IMR-90 (cell line): Measurements from ENCODE around the gene KRTAP5-4. TPM values are rescaled to one million over a fixed set of nuclear protein-coding genes. Genes with fewer than 3 reads are reported as not detected.

Source experiments
- ATAC-seq: fragments of 200-7000 bp; cut with Tn5 transposase; 2 replicates; pipeline ENCODE4 v1.9.1; 2020; ENCODE audit warnings: low read depth, mild to moderate bottlenecking, moderate library complexity
- BruUV-seq: library from RNA; stranded (reverse); fragments of 400-500 nt; replicated peaks from 2 replicates; lab custom pipeline; 2021; lab: Mats Ljungman, UMichigan
- CTCF ChIA-PET: fragments of 300-600 bp; formaldehyde crosslinking; extraction: SDS; loops from one replicate; lab custom pipeline; 2021; ENCODE audit warnings: antibody characterized with exemption; lab: Yijun Ruan, JAX
- POLR2A ChIA-PET: fragments of 300-600 bp; sonication (Branson Sonifier 250); formaldehyde crosslinking; loops from one replicate; lab custom pipeline; 2022; ENCODE audit warnings: antibody characterized with exemption; ENCODE audit not compliant: unreplicated experiment; lab: Charles Lee
- DNase-seq: peaks from one replicate; pipeline ENCODE4 v3.0.0; 2013
- H2AFZ ChIP-seq: replicated peaks from 2 replicates; pipeline ENCODE3; 2013; ENCODE audit warnings: low read length, mild to moderate bottlenecking; ENCODE audit not compliant: poor library complexity
- H2AK5ac ChIP-seq: 2 replicates; pipeline ENCODE4 v1.6.1; 2013; ENCODE audit warnings: low read depth, low read length, inconsistent platforms
- H2AK9ac ChIP-seq: replicated peaks from 2 replicates; pipeline ENCODE3; 2013; ENCODE audit warnings: mild to moderate bottlenecking, low read depth, low read length, moderate library complexity; ENCODE audit not compliant: poor library complexity
- H2BK120ac ChIP-seq: 2 replicates; pipeline ENCODE4 v1.6.1; 2013; ENCODE audit warnings: low read depth, low read length, inconsistent platforms
- H2BK15ac ChIP-seq: 3 replicates; pipeline ENCODE4 v1.6.1; 2013; ENCODE audit warnings: low read depth, low read length, inconsistent platforms
- H2BK20ac ChIP-seq: 2 replicates; pipeline ENCODE4 v1.6.1; 2013; ENCODE audit warnings: low read depth, mild to moderate bottlenecking, inconsistent platforms, low read length, moderate library complexity
- H2BK5ac ChIP-seq: 2 replicates; pipeline ENCODE4 v1.6.1; 2013; ENCODE audit warnings: mild to moderate bottlenecking, low read depth, low read length, inconsistent platforms; ENCODE audit not compliant: poor library complexity, severe bottlenecking
- H3K14ac ChIP-seq: replicated peaks from 2 replicates; pipeline ENCODE4 v1.6.1; 2013; ENCODE audit warnings: low read depth, low read length, inconsistent platforms
- H3K18ac ChIP-seq: 2 replicates; pipeline ENCODE4 v1.6.1; 2013; ENCODE audit warnings: low read depth, low read length, control low read depth
- H3K23ac ChIP-seq: 2 replicates; pipeline ENCODE4 v1.6.1; 2013; ENCODE audit warnings: low read depth, low read length, inconsistent platforms
- H3K27ac ChIP-seq: 2 replicates; pipeline ENCODE4 v1.5.1; 2013; ENCODE audit warnings: mild to moderate bottlenecking, control low read depth, low read length; ENCODE audit not compliant: insufficient read depth
- H3K27me3 ChIP-seq: 2 replicates; pipeline ENCODE4 v1.6.1; 2013; ENCODE audit warnings: low read length; ENCODE audit not compliant: control insufficient read depth, insufficient read depth
- H3K36me3 ChIP-seq: 2 replicates; pipeline ENCODE4 v1.6.1; 2013; ENCODE audit warnings: low read length, mixed read lengths; ENCODE audit not compliant: control insufficient read depth, insufficient read depth
- H3K4ac ChIP-seq: 2 replicates; pipeline ENCODE4 v1.6.1; 2013; ENCODE audit warnings: low read depth, low read length, inconsistent platforms
- H3K4me1 ChIP-seq: 2 replicates; pipeline ENCODE4 v1.6.1; 2013; ENCODE audit warnings: low read length, mixed read lengths; ENCODE audit not compliant: control insufficient read depth, insufficient read depth
- H3K4me2 ChIP-seq: 2 replicates; pipeline ENCODE4 v1.6.1; 2013; ENCODE audit warnings: low read depth, mild to moderate bottlenecking, control low read depth, low read length, moderate library complexity
- H3K4me3 ChIP-seq: 2 replicates; pipeline ENCODE4 v1.5.1; 2013; ENCODE audit warnings: low read depth, mild to moderate bottlenecking, control low read depth, low read length, moderate library complexity; ENCODE audit not compliant: insufficient read depth
- H3K56ac ChIP-seq: 2 replicates; pipeline ENCODE4 v1.6.1; 2013; ENCODE audit warnings: low read length, inconsistent platforms; ENCODE audit not compliant: insufficient read depth; ENCODE audit errors: extremely low read depth
- H3K79me1 ChIP-seq, 2 experiments: 2 replicates each; pipeline ENCODE4 v1.6.1; 2013; ENCODE audit warnings: low read length in 2 of 2, inconsistent platforms in 1 of 2, low read depth in 1 of 2
- H3K9ac ChIP-seq: 2 replicates; pipeline ENCODE4 v1.6.1; 2013; ENCODE audit warnings: low read depth, low read length, control low read depth
- H3K9me1 ChIP-seq: 2 replicates; pipeline ENCODE4 v1.6.1; 2013; ENCODE audit warnings: low read length, inconsistent platforms; ENCODE audit not compliant: insufficient read depth
- H3K9me3 ChIP-seq: 2 replicates; pipeline ENCODE4 v1.6.1; 2013; ENCODE audit warnings: low read length; ENCODE audit not compliant: control insufficient read depth, insufficient read depth
- H4K20me1 ChIP-seq: 2 replicates; pipeline ENCODE4 v1.6.1; 2013; ENCODE audit warnings: low read length, inconsistent platforms; ENCODE audit not compliant: insufficient read depth
- H4K5ac ChIP-seq: 2 replicates; pipeline ENCODE4 v1.6.1; 2013; ENCODE audit warnings: mild to moderate bottlenecking, low read depth, low read length, control low read depth
- H4K8ac ChIP-seq, 2 experiments: 2 replicates each; pipeline ENCODE4 v1.6.1; 2013; ENCODE audit warnings: low read depth in 2 of 2, low read length in 2 of 2, control low read depth in 1 of 2, inconsistent platforms in 1 of 2
- H4K91ac ChIP-seq: 2 replicates; pipeline ENCODE4 v1.6.1; 2013; ENCODE audit warnings: low read depth, low read length, inconsistent platforms; ENCODE audit not compliant: insufficient read depth
- BHLHE40 ChIP-seq: fragments of 150-350 bp; IDR thresholded peaks from 2 replicates; pipeline ENCODE4 v1.6.1; 2016; ENCODE audit warnings: mild to moderate bottlenecking, low read depth, low read length
- CEBPB ChIP-seq: IDR thresholded peaks from 2 replicates; pipeline ENCODE4 v1.6.1; 2012; ENCODE audit warnings: low read depth, low read length, improper control_type of control experiment
- MAFK ChIP-seq: IDR thresholded peaks from 2 replicates; pipeline ENCODE4 v1.6.1; 2012; ENCODE audit warnings: low read depth, low read length, improper control_type of control experiment
- MAZ ChIP-seq: IDR thresholded peaks from 2 replicates; pipeline ENCODE4 v1.6.1; 2012; ENCODE audit warnings: low read depth, mild to moderate bottlenecking, low read length, improper control_type of control experiment, moderate library complexity, borderline replicate concordance
- MXI1 ChIP-seq: IDR thresholded peaks from 2 replicates; pipeline ENCODE4 v1.6.1; 2012; ENCODE audit warnings: low read depth, mild to moderate bottlenecking, low read length, moderate library complexity, borderline replicate concordance
- WGBS, 2 experiments: methylation state at CpG; one replicate each; pipeline versions ENCODE4 v1.1.5 to v1.1.7; 2013; ENCODE audit warnings: missing lambda C conversion rate in 2 of 2; ENCODE audit not compliant: insufficient read length in 1 of 2; ENCODE audit errors: extremely low coverage in 2 of 2; 5-methylcytosine and 5-hydroxymethylcytosine counted together
- dilution Hi-C: fragments of 300-500 bp; cut with HindIII; formaldehyde crosslinking; loops from one replicate; pipeline ENCODE4 v1.14.3; 2018; ENCODE audit warnings: low sequenced_read_pairs; ENCODE audit not compliant: unreplicated experiment
- in situ Hi-C: fragments of 300-500 bp; cut with MboI; formaldehyde crosslinking; loops from 3 replicates; pipeline ENCODE4 v1.14.3; 2019; ENCODE audit warnings: low sequenced_read_pairs, inconsistent platforms, mixed read lengths
- intact Hi-C: fragments of 100-400 bp; cut with micrococcal nuclease; formaldehyde crosslinking; loops from 2 replicates; pipeline ENCODE4 v1.10.0; 2022
- polyA plus RNA-seq, 3 experiments: library from polyadenylated mRNA; depleted of rRNA; stranded (reverse); fragments of >200 nt; gene quantifications; 2 replicates each; pipeline ENCODE4 v1.2.3, GENCODE V29; 2012; ENCODE audit warnings: low replicate concordance in 1 of 3
- total RNA-seq: library from RNA; depleted of rRNA; stranded (reverse); fragments of >200 nt; gene quantifications from 2 replicates; pipeline ENCODE4 v1.2.3, GENCODE V29; 2012
- TF ChIP-seq, protein P1 (sequence below): conservative IDR thresholded peaks from 2 replicates; pipeline ENCODE4 v1.5.1; 2012; ENCODE audit warnings: mild to moderate bottlenecking, low read depth, low read length, improper control_type of control experiment

The KRTAP5-4 gene
- total and polyA plus RNA-seq, 2 of the 4 experiments (the other 2 are of a cell fraction): not detected

DNA sequence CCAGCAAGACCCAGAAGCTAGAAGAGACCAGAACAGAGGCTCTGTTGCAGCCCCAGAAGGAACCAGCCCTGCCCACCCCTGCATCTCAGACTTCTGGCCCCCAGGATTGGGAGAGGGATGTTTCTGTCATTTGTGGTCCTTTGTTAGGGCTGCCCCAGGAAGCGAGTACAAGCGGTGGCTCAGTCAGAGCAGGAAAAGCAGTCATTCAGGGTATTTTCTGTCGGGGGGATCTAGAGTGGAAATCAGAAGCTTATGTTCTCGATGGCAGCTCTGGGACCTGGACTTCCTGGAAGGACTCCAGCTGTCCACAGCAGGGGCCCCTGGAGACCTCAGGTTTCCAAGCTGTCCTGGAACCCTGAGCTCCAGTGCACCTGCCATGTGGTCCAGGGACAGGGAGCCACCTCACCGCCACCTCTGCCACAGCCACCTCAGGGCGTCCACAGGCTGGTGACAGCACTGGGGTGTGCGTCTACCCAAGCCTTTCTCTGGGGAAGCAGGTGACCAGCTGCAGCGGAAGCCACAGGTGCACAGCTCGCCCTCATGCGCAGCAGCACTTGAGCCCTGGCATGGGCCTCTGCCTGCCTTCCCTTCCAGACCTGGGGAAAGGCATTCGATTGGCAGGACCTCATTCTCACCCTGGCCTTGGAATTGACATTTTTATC, 10.2 kb upstream of the KRTAP5-4 start:
- dilution Hi-C loops: no loop called here
- H3K9ac ChIP-seq: no peak overlapping the region
- no peak overlapping the region for H3K4me3 ChIP-seq
- no TSS peak for BruUV-seq
- in situ Hi-C loops: no loop called here
- DNase-seq: no peak
- H3K9me1 ChIP-seq: no peaks in the 10 kb centered on the region
- 58% methylated on average over 5 of the region's 11 CpGs; no CpG with 5 or more reads in 1 of the 2 experiments for WGBS, 2 experiments
- H3K9me3 ChIP-seq: no peaks in the 10 kb centered on the region
- no peak overlapping the region for H4K5ac ChIP-seq
- no peak overlapping the region for H2BK20ac ChIP-seq
- no peak overlapping the region for H4K8ac ChIP-seq
- H3K27me3 ChIP-seq: peaks cover 65% of the 10 kb centered on the region
- H3K27ac ChIP-seq: no peak overlapping the region
- H3K79me1 ChIP-seq: no peaks in the 10 kb centered on the region
- H3K18ac ChIP-seq: no peak overlapping the region
- H2AK5ac ChIP-seq: no peak overlapping the region
- no peak overlapping the region for H2AFZ ChIP-seq
- H2BK120ac ChIP-seq: no peak overlapping the region
- ChIA-PET POLR2A (no interaction called here), CTCF (interaction anchor here (0.5 kb wide), 2 partner anchors 21 to 38 kb away, joined by 3 to 5 read pairs; no protein-coding TSS in a partner anchor)
- no peaks in the 10 kb centered on the region for H3K36me3 ChIP-seq
- intact Hi-C loops: no loop called here
- H4K91ac ChIP-seq: no peak overlapping the region
- H3K4me1 ChIP-seq: no peaks in the 10 kb centered on the region
- no peak overlapping the region for H2AK9ac ChIP-seq
- H3K14ac ChIP-seq: no peak overlapping the region
- no peak overlapping the region for H3K4me2 ChIP-seq
- H3K4ac ChIP-seq: no peak overlapping the region
- no peak overlapping the region for H3K56ac ChIP-seq
- no peak for ATAC-seq
- no peak overlapping the region for H3K23ac ChIP-seq
- H2BK15ac ChIP-seq: no peak overlapping the region
- no peaks in the 10 kb centered on the region; the same call in 1 of the 2 replicates for H4K20me1 ChIP-seq
- H2BK5ac ChIP-seq: no peak overlapping the region
- TF ChIP-seq BHLHE40: no peak
- TF ChIP-seq, protein P1, sequence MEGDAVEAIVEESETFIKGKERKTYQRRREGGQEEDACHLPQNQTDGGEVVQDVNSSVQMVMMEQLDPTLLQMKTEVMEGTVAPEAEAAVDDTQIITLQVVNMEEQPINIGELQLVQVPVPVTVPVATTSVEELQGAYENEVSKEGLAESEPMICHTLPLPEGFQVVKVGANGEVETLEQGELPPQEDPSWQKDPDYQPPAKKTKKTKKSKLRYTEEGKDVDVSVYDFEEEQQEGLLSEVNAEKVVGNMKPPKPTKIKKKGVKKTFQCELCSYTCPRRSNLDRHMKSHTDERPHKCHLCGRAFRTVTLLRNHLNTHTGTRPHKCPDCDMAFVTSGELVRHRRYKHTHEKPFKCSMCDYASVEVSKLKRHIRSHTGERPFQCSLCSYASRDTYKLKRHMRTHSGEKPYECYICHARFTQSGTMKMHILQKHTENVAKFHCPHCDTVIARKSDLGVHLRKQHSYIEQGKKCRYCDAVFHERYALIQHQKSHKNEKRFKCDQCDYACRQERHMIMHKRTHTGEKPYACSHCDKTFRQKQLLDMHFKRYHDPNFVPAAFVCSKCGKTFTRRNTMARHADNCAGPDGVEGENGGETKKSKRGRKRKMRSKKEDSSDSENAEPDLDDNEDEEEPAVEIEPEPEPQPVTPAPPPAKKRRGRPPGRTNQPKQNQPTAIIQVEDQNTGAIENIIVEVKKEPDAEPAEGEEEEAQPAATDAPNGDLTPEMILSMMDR: no peak
- TF ChIP-seq MAFK: no peak
- no peak for TF ChIP-seq MXI1
- TF ChIP-seq MAZ: no peak
- no peak for TF ChIP-seq CEBPB
